Measurements from ENCODE around the gene PPL. TPM values are rescaled to one million over a fixed set of nuclear protein-coding genes. Genes with fewer than 3 reads are reported as not detected.
"Not testable (repeated sequence)": the region's sequence is repeated elsewhere in the genome, so short reads cannot be mapped to it uniquely, and the experiment has no call there.

The PPL gene
- total RNA-seq, 1 donor from 2014 or later = 0.26 TPM

DNA sequence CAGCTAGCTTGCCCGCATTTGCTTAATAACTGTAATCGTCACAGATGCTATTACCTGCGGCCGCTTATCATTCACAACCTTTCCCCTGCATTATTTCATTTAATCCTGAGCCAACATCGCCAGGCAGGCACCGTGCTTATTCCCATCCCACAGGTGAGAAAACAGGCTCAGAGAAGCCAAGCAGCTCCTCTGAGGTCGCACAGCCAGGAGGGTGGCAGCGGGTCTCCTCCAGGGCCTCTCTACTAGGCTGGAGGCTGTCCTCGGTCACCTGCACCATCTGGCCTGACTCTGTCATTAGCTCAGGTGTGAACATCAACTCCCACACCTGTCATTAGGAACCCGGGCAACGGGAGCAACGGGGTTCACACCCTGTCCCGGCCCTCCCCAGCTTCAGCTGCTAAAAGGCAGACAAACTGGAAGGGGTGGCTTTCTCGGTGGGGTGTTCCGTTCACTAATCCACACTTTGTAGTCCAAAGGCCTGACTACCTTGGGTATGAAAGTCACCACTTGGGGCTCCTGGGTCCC lies 3.0 kb downstream of the PPL start:
- DNase-seq (ENCODE audit: low read depth, low spot score) = no peak

DNA sequence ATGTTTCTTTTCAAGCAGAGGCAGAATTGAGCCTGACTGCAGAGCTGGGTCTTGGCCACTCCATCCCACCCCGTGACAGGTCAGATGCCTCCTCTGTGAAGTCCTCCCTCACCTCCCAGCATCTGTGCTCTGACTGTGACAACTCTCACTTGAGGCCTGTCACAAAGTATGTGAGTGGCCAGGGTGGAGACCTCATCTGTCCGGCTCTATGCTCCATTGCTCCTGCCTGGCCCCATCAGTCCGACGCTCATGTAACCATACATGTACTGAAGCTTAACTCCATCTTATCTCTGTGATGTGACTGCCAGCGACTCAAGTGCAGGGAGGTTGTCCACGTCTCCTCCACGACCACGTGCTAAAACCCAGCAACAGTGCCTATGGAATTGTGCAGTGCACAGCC lies 3.5 kb downstream of the PPL start:
- DNase-seq (ENCODE audit: low read depth, low spot score) = no peak

DNA sequence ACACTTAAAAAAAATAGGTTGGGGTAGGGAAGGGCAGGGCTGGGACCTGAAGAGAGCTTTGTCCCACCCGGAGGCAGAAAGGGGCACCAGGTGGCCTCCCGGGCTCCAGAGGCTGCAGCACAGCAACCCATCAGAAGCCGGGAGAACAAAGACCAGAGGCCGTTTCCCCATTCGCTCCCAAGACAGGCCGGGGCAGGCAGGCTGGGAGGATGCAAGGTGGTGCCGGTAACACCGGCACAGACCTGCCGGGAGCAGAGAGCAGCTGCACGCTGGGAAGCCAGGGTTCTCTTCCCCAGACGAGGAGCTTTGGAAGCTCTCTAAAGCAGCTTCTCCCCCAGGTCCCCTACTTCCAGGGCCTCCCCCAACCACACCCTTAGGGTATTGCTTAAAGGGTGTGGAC lies 5.6 kb downstream of the PPL start:
- DNase-seq (ENCODE audit: low read depth, low spot score) = no peak

DNA sequence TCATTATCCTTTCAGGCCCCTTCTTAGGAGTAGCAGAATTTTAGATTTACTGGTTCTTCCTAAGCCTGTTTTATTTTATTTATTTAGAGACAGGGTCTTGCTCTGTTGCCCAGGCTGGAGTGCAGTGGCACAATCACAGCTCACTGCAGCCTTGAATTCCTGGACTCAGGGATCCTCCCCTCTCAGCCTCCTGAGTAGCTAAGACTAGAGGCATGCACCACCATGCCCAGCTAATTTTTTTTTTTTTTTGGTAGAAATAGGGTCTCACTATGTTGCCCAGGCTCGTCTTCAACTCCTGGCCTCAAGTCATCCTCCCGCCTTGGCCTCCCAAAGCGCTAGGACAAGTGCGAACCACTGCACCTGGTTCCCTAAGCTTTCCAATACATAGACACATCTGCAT lies 7.3 kb downstream of the PPL start:
- DNase-seq (ENCODE audit: low read depth, low spot score) = not testable (repeated sequence)

DNA sequence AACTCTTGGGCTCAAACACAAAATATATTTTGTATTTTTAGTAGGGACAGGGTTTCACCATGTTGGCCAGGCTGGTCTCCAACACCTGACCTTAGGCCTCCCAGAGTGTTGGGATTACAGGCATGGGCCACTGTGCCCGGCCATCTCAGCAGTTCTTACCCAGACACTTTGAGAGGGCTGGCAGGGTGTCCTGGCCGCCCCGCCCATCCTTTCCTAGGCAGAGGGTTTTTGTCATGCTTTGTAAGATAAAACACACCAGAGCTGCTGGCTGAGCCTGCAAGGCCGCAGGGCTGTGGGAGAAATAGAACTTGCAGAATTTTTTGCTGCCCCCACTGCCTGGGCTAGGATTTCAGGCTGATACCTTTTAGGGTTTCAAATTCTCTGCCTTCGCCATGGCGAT lies 8.7 kb downstream of the PPL start:
- no peak for DNase-seq (ENCODE audit: low read depth, low spot score)

DNA sequence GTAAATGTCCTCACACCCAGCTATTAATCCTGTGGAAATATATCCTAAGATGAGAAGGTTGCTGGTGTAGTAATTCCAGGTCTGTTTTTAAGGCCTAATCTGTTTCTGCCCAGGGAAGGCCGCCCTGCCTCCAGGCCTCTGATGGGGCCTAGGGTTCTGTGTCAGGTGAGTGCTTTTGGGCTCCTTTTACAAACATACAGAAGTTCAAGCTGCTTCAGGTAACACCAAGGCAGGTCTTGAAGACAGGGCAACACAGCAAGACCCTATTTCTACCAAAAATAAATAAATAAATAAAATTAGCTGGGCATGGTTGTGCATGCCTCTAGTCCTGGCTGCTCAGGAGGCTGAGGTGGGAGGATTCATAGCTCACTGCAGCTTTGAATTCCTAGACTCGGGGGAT lies 9.3 kb downstream of the PPL start:
- DNase-seq (ENCODE audit: low read depth, low spot score) = no peak

DNA sequence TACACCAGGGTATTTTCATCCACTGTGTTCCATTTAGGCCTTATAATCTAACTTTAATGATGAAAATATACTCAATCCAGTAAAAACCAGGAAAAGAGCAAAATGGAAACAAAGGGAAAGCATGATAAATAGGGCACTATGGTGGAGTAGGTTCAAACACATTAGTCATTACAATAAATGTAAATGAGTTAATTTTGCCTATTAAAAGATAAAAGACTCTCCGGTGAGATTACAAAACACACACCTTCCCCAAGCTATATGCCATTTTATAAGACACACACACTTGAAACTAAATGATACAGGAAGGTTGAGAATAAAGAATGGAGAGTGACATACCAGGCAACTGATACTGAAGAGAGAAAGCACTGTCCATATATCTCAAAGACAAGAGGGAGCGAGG lies 10.0 kb downstream of the PPL start:
- no peak for DNase-seq (ENCODE audit: low read depth, low spot score)

DNA sequence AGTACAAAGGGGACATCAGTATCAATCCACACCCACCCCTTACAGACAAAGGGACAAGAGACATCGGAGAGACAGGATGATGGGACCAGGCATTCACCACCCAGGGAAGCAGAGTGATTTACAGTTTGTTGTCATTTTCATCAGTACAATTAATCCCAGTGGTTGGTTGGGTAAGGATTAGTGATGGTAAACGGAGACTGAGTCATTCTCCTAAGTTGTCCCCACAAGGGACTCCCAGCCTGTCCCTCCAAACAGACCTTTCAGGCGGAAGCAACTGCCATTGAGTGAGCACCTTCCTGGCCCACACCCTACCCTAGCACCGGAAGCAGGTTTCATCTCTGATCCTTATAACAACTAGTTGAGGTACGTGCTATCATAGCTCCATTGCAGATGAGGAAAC lies 11.2 kb downstream of the PPL start:
- no peak for DNase-seq (ENCODE audit: low read depth, low spot score)

DNA sequence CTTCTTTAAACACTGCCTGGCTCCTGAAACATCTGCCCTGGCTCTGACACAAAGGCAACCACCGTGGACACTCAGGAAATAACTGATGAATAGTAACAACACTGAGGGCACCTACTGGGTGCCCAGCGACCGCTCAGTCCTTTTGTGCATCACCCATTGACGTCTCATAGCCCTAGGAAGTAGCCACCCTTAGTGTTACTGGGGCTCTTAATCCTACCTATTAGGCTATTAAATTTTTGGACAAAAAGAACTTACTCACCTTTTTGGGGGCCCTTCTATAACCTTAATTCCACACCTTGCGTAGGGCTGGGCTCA lies 11.7 kb downstream of the PPL start:
- no peak for DNase-seq (ENCODE audit: low read depth, low spot score)

DNA sequence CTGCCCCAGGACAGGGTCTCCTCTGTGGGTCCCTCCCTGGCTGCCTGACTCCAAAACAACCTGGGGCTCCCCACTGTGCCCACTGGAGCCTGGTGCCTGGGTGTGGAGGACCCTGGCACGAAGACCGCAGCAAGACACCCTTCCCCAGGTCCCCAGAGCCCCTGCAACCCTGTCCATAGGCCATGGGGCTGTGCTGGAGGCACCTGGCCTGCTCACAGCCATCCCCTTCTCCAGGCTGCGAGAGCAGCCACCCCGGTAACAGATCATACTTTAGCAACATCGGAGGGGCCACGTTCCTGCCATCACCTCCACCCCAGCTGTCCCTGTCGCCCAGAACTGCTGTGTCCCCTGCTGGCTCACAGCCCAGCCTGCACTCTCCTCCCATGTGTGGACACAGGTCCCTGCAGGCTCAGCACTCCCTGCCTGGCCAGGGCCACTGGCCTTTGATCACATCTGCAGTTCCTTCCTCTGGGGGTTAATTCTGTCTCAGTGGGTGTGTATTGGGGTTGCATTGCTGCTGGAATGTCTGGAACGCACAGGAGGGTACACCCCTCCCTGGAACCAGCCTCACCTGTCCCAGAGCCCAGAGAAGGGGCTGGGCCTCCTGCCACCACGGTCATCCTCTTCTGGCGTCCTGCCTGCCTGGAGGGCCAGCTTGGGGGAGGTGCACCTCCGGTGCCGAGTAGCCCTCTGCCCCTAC lies 12.2 kb downstream of the PPL start:
- DNase-seq (ENCODE audit: low read depth, low spot score) = no peak

DNA sequence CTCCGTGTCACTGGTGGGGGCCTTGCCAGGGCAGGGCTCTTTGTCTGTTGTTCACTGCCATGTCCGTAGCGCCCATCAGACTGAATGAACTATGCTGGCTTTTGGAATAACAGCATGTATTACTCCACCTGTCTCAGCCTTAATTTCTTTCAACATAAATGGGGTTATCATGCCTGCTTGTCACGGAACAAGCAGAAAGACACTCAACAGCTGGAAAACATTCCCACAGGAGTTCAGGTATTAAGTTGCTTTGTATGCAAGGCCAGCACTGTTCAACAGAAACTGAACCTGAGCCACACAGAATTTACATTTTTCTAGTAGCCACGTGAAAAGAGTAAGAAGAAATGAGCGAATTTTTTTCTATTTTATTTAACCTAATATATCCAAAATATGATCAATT lies 13.1 kb downstream of the PPL start:
- DNase-seq (ENCODE audit: low read depth, low spot score) = no peak

DNA sequence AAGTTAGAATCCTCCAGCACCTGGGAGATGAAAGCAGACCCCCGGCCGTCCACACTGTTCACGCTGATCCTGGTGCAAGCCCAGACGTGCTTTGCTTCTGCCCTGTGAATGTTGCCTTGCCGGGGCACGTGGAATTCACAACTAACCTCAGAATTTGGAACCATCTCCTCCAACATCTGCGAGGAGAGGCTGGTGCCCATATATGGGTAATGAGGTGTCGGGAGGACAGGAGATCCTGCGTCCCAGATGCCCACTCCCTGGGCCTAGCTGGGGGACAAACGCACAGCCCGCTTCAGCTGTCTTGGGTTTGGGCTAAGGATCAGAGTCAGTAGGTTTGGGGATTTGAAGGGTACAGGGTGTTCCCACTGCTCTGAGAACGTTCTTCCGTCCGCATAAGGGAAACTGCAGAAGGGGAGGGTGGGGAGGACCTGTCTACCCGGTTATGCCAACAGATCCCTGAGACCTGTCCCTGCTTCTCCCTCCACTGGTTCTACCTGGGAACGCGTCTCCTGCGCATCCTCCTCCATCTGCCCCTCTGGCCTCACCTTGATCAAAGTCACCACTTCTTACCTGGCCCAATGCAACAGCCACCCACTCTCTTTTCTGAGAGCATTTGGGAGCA lies 14.1 kb downstream of the PPL start:
- DNase-seq (ENCODE audit: low read depth, low spot score) = no peak

DNA sequence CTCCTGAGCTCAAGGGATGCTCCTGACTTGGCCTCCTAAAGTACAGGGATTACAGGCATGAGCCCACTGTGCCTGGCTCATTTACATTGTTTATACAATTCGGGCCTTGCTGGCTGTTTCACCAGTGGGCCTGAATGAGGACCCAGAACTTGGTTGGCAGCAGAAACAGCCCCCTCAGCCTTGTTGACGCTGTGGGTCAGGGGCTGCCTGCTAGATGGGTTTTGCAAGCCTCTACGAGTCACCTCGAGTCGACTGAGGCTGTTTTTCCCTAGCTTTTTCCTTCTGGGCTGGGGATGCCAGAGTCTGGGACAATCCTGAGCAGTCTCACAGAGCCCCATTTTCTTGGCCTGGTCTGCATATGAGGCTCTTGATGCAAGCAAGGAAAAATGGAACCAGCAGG lies 16.1 kb downstream of the PPL start:
- DNase-seq (ENCODE audit: low read depth, low spot score) = no peak

DNA sequence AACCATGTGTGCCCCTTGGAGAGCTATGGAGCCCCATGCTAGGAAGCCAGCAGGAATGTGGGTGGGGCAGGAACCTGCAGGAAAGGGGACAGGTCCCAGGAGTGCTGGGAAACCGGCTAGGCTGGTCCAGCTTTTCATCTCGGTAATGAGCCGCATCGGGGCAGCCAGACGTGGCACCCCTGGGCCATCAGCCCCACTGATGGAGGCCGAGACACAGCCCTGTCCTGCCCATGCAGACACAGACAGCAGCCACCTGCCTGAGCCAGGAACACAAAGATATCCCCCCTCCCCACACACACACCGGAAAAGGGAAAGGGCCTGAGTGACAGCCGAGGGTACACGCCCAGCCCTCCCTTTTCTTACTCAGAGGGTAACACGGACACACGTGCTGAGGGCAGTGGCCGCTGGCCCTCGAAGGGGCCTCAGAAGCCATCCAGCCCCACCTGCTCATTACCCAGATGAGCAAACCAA lies 18.1 kb downstream of the PPL start:
- no peak for DNase-seq (ENCODE audit: low read depth, low spot score)

DNA sequence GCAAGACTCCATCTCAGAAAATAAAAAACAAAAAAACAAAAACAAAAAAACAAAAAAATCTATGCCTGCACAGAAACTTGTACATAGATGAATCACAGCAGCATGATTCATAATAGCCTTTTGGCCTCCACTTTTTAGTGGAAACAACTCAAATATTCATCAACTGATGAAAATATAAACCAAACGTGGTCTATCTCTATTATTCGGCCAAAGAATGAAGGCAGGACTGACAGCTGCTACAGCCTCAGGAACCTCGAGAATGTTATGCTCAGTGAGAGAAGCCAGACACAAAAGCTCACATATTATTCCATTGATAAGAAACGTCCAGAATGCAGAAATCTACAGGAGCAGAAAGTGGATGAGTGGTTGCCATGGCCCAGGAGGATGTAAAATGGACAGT lies 19.8 kb downstream of the PPL start:
- no peak for DNase-seq (ENCODE audit: low read depth, low spot score)

DNA sequence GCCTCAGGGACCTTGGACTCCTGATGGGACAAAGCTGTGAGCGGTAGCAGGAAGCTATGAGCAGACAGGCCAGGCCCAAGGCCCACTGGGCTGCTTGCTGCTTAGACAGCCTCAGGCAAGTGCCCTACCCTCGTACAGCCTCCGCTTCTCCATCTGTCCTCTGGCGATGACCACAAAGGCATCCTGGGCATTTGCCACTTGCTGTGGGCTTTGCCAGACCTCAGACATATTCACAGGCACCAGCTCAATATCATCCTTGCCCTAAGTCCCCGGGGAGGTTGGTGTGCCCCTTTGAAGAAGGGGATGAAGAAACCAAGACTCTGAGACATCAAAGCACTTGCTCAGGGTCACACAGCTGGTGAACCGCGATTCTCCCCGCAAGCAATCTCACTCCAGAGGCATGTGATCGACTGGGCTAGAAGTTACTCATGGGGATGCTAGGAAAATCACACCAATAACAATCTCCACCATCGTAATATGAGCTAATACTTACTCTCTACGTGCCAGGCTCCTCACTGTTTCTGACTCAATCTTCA lies 21.7 kb downstream of the PPL start:
- DNase-seq (ENCODE audit: low read depth, low spot score) = no peak

DNA sequence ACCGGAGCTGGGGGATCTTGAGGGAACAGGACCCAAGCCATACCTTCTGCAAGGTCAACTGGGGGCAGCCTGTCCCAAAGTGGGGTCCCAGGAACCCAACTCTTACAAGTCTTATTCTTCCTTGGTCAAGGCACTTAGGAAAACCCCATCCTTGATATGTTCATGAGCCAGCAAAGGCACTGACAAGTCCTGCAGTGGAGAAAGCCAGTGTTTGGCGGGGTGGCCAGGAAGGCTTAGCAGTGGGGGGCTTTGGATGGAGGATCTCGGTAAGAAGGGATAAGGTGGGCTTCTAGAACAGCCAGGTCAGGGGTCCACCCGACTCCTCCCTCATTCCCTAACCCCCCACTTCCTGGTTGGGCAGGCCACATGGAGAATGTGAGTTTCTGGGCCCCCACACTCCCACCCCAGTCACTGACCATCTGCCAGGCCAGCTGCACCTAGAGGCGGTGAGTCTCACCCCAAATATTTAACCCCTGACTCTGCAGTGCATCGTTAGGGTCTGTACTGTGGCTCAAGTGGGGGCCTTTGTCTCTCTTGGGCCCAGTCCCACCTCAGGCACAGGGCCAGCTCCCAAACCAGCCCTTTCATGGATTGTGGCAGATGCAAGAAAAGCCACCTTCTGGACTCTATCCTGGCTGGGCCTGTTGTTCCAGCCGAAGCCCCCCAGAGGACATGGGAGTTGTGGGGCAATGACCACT lies 22.3 kb downstream of the PPL start:
- no peak for DNase-seq (ENCODE audit: low read depth, low spot score)

DNA sequence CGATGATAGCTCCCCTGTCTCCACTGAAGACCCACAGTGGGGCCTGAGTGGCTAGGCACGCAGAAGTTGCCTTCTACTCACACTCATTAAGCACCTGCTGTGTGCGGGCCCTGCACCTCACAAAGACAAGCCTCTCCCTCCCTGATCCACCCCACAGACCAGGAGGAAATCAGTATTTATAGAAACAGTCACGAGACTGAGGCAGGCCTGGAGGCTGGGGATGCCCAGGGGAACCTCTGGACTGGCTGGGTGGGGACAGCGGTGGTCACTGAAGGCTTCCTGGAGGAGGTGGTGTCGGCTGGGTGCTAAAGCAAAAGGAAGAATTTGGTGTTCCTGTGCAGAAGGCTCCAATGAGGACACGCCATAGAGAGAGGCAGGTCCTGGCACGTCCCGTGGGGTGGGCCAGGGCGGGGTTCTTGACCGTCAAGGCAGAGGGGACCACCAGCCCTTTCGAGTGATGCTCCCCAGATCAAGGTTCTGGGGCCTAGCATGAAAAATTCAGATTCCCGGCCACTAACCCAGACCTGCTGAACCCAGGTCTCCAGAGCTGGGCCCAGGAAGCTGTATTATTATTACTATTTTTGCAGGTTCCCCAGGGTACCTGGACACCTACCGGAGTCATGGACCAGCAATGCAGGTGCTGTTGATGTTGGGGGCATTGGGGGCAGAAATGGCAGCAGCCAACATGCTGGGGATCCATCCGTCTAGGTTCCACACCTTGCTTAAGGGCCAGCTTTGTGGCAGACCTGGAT lies 23.0 kb downstream of the PPL start:
- no peak for DNase-seq (ENCODE audit: low read depth, low spot score)

DNA sequence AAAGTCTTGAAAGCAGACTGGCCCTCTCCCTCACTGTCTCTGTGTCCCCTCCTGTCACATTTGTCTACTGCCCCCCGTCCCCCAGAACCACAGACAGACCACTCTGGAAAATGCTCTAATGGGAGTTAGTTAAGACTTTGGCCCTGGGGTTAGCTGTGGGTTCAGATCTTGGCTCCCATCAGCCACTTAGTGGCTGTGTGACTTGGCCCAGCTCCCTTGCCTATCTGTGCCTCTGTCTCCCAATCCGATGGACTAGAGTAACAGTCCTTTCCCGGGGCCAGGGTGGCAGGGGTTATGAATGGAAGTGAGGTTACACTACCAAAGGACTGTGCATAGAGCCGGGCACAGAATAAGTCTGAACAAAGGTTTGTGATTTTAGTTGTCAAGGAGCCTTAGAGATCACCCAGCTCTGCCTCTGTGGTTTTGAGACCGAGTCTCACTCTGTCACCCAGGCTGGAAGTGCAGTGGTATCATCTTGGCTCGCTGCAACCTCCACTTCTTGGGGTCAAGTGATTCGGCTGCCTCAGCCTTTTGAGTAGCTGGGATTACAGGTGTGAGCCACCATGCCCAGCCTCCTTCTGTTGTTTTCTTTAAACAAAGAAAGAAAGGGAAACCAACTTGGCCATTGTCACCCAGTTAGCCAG lies 23.7 kb downstream of the PPL start:
- DNase-seq (ENCODE audit: low read depth, low spot score) = no peak

DNA sequence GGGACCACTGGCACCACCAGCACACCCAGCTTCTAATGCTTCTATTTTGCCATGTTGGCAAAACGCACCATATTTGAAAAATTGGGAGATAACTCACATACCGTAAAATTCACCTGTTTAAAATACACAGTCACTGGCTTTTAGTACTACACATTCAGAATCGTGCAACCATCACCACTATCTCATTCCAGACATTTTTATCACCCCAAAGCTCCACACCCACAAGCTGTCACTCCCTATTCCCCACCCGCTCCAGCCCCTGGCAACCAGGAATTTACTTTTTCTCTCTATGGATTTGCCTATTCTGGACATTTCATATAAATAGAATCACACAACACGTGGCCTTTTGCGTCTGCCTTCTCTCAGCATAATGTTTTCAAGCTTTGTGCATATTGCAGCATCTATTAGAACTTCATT lies 25.0 kb downstream of the PPL start:
- DNase-seq (ENCODE audit: low read depth, low spot score) = no peak

DNA sequence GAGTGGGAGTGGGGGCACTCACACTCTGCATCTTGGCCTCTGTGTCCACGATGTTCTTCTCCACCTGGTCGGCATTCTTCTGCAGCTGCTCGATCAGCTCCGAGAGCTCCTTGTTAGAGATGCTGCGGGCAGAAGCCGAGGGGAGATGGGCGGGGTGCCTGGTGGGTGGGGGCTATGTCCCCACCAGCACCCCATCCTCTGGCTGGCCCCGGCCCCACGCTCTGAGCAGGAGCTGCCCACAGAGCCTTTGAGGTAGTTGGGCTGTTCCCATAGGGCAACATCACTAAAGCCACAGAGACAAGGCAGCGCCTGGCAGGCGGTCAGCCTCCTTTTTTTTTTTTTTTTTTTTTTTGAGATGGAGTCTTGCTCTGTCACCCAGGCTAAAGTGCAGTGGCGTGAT lies 26.1 kb downstream of the PPL start:
- no peak for DNase-seq (ENCODE audit: low read depth, low spot score)
